HFF-Myc (cell line): Measurements from ENCODE around the gene SUCLG2.

Source experiments
- DNase-seq: peaks from one replicate; pipeline ENCODE4 v3.0.0-alpha.2; 2011; ENCODE audit warnings: low read depth; ENCODE audit errors: extremely low read depth
- H3K4me3 ChIP-seq: replicated peaks from 2 replicates; pipeline ENCODE4 v1.5.1; 2011; ENCODE audit warnings: low read depth, mild to moderate bottlenecking, control low read depth, low read length
- TF ChIP-seq, protein P1 (sequence below): IDR thresholded peaks from 2 replicates; pipeline ENCODE4 v1.5.1; 2012; ENCODE audit warnings: mild to moderate bottlenecking, low read depth, low read length, control low read depth; ENCODE audit errors: missing control alignments

The SUCLG2 gene

DNA sequence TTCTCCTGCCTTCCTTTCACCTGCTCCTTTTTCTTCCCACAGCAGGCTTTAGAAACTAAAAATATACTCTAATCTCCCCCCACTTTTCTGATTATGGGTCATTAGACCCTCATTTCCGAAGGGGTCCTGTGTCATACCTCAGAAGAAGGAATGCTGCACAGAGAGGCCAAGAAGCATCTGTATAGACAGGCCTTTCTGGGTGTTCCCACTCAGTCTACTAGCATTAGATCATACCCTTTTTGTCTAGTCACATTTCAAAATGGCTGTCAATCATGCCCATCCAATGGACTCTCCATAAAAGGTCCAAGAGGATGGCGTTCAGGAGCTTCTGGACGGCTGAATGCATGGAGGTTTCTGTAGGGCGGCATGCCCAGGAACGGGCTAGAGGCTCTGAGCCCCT is 192.2 kb downstream of the SUCLG2 start:
- no peak for DNase-seq
- TF ChIP-seq, protein P1, sequence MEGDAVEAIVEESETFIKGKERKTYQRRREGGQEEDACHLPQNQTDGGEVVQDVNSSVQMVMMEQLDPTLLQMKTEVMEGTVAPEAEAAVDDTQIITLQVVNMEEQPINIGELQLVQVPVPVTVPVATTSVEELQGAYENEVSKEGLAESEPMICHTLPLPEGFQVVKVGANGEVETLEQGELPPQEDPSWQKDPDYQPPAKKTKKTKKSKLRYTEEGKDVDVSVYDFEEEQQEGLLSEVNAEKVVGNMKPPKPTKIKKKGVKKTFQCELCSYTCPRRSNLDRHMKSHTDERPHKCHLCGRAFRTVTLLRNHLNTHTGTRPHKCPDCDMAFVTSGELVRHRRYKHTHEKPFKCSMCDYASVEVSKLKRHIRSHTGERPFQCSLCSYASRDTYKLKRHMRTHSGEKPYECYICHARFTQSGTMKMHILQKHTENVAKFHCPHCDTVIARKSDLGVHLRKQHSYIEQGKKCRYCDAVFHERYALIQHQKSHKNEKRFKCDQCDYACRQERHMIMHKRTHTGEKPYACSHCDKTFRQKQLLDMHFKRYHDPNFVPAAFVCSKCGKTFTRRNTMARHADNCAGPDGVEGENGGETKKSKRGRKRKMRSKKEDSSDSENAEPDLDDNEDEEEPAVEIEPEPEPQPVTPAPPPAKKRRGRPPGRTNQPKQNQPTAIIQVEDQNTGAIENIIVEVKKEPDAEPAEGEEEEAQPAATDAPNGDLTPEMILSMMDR: no peak
- no peak overlapping the region for H3K4me3 ChIP-seq

DNA sequence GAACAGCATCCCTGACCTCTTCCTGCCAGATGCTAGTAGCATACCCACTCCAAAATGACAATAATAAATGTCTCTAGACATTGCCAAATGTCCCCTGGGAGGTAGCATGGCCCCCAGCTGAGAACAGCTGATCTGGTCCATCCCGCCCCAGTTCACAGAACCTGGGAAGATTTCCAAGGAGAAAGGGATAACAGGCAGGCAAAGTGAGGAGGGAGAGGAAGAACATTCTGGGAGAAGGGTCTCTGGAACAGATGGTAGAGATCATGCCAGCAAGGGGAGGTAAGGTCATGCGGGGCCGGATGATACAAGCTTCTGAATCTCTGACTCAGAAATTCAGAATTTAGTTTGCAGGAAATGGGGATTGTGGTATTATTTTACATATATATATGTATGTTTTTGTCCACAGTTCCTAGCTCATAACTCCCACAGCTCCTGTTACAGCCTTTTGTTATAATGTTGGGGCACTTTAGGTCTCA is 192.7 kb downstream of the SUCLG2 start:
- TF ChIP-seq, protein P1: no peak
- peak; percentile 42 for DNase-seq

DNA sequence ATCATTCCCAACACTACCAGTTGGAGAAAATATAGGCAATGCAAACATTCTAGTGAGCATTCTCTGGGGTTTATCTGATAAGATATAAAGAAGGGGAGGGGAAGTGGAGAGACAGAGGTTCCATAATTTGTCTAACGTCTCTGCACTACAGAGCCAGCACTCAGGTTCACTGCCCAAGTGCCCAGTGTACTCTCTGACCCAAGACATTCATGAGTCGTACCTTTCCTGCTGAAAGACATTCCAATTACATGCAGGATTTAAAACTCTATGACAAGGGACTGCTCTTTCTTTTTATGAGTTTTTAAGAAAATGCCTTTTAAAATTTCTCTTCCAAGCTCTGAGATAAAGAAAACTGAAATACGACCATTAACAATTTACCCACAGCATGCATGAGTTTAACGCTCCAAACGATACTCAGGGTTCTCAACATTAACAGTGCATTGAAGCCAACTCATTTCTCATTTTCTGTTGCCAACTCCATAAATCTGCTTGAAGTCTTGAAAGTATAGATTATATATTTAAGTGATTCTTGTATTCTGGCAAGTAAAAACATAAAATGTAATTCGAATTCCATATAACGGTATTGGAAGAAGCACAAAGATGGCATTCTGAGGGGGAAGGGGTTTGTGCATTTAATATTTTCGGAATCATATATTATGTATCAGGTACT is 193.4 kb downstream of the SUCLG2 start:
- H3K4me3 ChIP-seq: no peak overlapping the region
- no peak for DNase-seq
- TF ChIP-seq, protein P1: no peak

More for the DNA sequence above, 192.7 kb downstream of the SUCLG2 start:
- H3K4me3 ChIP-seq: no peak overlapping the region

DNA sequence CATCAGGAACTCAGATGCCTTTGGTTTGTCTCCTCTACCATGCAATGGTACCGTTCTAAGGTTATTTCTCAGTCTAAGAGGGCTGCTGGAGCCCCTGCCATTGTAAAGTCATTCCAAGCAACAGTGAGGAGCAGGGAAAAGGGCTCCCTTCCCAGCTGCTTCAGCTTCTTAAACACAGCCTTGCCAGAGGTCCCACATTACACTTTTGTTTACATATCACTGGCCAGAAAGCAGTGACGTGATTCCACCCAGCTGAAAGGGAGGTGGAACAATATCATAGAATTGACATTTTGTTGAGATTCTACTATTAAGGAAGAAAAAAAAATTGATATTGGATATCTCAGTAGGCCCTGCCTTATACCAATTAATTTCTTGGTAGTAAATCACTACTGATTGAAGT is 194.6 kb downstream of the SUCLG2 start:
- no peak for DNase-seq

DNA sequence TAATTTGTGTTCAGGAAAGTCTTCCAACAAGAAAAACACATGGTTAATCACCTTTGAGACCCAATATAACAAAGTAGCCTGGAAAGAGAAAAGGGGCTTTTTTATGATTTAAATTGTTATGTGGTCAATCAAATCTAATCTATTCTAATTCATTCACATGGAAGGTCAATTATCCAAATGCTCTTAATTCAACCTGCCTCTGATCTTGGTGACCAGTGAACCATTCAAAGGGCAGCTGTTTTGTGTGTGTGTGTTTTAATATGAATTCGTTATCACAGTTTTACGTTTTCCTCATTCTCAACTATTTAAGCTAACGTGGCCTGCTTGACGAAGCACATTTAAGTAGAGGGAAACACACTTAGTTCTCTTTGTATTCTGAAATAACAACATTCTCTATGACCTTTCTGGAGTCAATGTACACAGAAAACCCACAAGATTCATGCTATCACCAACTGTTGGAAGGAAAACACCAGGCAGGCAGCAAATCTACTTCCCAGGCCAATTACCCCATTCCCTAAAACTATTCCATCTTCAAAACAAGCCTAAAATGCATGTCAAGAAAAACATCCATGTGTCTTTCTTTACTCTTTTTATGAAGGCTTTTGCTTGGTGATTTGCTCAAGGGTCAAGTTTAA is 195.4 kb downstream of the SUCLG2 start:
- TF ChIP-seq, protein P1: no peak
- DNase-seq: no peak
- H3K4me3 ChIP-seq: no peak overlapping the region

More for the DNA sequence above, 194.6 kb downstream of the SUCLG2 start:
- H3K4me3 ChIP-seq: no peak overlapping the region
- TF ChIP-seq, protein P1: no peak

DNA sequence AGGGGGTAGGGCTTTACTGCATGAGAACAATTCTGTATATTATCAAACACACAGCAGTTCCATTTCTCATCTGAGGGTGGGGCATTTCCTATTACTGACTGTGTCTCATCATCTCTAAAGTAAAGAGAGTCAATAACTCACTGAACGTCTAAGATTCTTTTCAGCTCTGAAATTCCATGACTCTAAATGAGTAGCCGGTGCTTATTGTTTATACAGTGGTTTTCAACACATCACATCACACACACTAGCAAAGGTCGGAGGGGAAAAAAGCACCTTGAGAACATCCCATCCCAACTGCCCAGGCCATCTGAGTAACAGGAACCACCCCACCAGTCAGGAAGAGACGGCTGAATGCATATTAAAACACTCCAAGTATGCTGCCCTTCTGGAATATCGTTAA is 196.0 kb downstream of the SUCLG2 start:
- TF ChIP-seq, protein P1: no peak
- peak; percentile 40 for DNase-seq
- H3K4me3 ChIP-seq: no peak overlapping the region
